H1 (cell line): ENCODE measurements around the gene MEMO1. TPM values are rescaled to one million over a fixed set of nuclear protein-coding genes. Genes with fewer than 3 reads are reported as not detected.

Experiments
- BACH1 ChIP-seq: IDR thresholded peaks from 2 replicates; pipeline ENCODE4 v1.6.1; 2012; ENCODE audit warnings: low read length, improper control_type of control experiment
- GTF2F1 ChIP-seq: IDR thresholded peaks from 2 replicates; pipeline ENCODE4 v1.6.1; 2012; ENCODE audit warnings: low read depth, low read length, improper control_type of control experiment, borderline replicate concordance
- KDM4A ChIP-seq: IDR thresholded peaks from one replicate; pipeline ENCODE4 v1.7.1; 2012; ENCODE audit warnings: low read depth, mild to moderate bottlenecking, moderate library complexity, low read length, inconsistent platforms; ENCODE audit not compliant: severe bottlenecking
- POLR2AphosphoS5 ChIP-seq: IDR thresholded peaks from 2 replicates; pipeline ENCODE4 v1.6.1; 2011; ENCODE audit warnings: low read depth, low read length
- TAF1 ChIP-seq: IDR thresholded peaks from 2 replicates; pipeline ENCODE4 v1.6.1; 2011; ENCODE audit warnings: mild to moderate bottlenecking, low read depth, low read length
- TCF12 ChIP-seq: IDR thresholded peaks from 2 replicates; pipeline ENCODE4 v1.6.1; 2011; ENCODE audit warnings: low read depth, mild to moderate bottlenecking, low read length
- ZNF274 ChIP-seq: IDR thresholded peaks from 2 replicates; pipeline ENCODE4 v1.7.0; 2012; ENCODE audit warnings: low read length, borderline replicate concordance; ENCODE audit errors: extremely low read depth
- polyA plus RNA-seq, 7 experiments: library from polyadenylated mRNA; depleted of rRNA in 3 of 7; stranded (reverse) in 5 of 7; unstranded in 2 of 7; fragments of >200 nt in 5 of 7; fragments of 200-250 nt in 2 of 7; gene quantifications; 1 replicate in 5 of 7; 2 replicates in 1 of 7; 4 replicates in 1 of 7; pipeline versions ENCODE4 v1.2.1 to v1.2.3, GENCODE V29; 2011 to 2013; ENCODE audit warnings: missing spikeins in 2 of 7, mixed read lengths in 2 of 7
- total RNA-seq: library from RNA; stranded (reverse); fragmentation: NEBNext Ultra II Directional; extraction: Animal tissue kit (Norgen Biotek cat#: 25700); gene quantifications from 2 replicates; pipeline ENCODE4 v1.2.1, GENCODE V29; 2021
- TF ChIP-seq, protein P1 (sequence below): fragments of 300-600 bp; sonication (generic); IDR thresholded peaks from 2 replicates; pipeline ENCODE4 v1.7.1; 2012; ENCODE audit warnings: low read length, moderate library complexity, mild to moderate bottlenecking, inconsistent platforms; ENCODE audit not compliant: insufficient replicate concordance
- TF ChIP-seq, protein P2 (sequence below): IDR thresholded peaks from 2 replicates; pipeline ENCODE4 v1.6.1; 2012; ENCODE audit warnings: inconsistent platforms

The MEMO1 gene
- total and polyA plus RNA-seq, 2 of the 8 experiments (the other 6 are each of a cell fraction or from before 2014, with no cell fraction given): 26.9 to 54.7 TPM

DNA sequence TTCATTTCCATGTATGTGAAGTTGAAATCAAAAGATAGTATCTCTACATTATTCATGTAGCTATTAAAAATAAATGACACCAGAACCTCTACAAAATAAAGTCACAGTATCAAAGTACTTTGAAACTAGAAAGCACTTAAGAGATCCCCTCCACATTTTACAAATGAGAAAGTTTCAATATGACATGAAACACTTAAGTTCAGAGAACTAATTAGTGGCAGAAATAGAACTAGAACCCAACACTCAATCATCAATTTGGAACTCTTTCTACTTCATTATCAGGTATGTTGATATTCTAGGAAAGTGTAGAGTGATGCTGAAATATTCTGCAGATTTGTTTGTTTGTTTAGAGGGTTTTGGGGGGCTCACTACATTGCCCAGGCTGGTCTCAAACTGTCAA is 145.6 kb downstream of the MEMO1 start (continued):
- TF ChIP-seq, protein P1, sequence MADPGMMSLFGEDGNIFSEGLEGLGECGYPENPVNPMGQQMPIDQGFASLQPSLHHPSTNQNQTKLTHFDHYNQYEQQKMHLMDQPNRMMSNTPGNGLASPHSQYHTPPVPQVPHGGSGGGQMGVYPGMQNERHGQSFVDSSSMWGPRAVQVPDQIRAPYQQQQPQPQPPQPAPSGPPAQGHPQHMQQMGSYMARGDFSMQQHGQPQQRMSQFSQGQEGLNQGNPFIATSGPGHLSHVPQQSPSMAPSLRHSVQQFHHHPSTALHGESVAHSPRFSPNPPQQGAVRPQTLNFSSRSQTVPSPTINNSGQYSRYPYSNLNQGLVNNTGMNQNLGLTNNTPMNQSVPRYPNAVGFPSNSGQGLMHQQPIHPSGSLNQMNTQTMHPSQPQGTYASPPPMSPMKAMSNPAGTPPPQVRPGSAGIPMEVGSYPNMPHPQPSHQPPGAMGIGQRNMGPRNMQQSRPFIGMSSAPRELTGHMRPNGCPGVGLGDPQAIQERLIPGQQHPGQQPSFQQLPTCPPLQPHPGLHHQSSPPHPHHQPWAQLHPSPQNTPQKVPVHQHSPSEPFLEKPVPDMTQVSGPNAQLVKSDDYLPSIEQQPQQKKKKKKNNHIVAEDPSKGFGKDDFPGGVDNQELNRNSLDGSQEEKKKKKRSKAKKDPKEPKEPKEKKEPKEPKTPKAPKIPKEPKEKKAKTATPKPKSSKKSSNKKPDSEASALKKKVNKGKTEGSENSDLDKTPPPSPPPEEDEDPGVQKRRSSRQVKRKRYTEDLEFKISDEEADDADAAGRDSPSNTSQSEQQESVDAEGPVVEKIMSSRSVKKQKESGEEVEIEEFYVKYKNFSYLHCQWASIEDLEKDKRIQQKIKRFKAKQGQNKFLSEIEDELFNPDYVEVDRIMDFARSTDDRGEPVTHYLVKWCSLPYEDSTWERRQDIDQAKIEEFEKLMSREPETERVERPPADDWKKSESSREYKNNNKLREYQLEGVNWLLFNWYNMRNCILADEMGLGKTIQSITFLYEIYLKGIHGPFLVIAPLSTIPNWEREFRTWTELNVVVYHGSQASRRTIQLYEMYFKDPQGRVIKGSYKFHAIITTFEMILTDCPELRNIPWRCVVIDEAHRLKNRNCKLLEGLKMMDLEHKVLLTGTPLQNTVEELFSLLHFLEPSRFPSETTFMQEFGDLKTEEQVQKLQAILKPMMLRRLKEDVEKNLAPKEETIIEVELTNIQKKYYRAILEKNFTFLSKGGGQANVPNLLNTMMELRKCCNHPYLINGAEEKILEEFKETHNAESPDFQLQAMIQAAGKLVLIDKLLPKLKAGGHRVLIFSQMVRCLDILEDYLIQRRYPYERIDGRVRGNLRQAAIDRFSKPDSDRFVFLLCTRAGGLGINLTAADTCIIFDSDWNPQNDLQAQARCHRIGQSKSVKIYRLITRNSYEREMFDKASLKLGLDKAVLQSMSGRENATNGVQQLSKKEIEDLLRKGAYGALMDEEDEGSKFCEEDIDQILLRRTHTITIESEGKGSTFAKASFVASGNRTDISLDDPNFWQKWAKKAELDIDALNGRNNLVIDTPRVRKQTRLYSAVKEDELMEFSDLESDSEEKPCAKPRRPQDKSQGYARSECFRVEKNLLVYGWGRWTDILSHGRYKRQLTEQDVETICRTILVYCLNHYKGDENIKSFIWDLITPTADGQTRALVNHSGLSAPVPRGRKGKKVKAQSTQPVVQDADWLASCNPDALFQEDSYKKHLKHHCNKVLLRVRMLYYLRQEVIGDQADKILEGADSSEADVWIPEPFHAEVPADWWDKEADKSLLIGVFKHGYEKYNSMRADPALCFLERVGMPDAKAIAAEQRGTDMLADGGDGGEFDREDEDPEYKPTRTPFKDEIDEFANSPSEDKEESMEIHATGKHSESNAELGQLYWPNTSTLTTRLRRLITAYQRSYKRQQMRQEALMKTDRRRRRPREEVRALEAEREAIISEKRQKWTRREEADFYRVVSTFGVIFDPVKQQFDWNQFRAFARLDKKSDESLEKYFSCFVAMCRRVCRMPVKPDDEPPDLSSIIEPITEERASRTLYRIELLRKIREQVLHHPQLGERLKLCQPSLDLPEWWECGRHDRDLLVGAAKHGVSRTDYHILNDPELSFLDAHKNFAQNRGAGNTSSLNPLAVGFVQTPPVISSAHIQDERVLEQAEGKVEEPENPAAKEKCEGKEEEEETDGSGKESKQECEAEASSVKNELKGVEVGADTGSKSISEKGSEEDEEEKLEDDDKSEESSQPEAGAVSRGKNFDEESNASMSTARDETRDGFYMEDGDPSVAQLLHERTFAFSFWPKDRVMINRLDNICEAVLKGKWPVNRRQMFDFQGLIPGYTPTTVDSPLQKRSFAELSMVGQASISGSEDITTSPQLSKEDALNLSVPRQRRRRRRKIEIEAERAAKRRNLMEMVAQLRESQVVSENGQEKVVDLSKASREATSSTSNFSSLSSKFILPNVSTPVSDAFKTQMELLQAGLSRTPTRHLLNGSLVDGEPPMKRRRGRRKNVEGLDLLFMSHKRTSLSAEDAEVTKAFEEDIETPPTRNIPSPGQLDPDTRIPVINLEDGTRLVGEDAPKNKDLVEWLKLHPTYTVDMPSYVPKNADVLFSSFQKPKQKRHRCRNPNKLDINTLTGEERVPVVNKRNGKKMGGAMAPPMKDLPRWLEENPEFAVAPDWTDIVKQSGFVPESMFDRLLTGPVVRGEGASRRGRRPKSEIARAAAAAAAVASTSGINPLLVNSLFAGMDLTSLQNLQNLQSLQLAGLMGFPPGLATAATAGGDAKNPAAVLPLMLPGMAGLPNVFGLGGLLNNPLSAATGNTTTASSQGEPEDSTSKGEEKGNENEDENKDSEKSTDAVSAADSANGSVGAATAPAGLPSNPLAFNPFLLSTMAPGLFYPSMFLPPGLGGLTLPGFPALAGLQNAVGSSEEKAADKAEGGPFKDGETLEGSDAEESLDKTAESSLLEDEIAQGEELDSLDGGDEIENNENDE: no peak
- no peak for TF ChIP-seq POLR2AphosphoS5
- TF ChIP-seq, protein P2, sequence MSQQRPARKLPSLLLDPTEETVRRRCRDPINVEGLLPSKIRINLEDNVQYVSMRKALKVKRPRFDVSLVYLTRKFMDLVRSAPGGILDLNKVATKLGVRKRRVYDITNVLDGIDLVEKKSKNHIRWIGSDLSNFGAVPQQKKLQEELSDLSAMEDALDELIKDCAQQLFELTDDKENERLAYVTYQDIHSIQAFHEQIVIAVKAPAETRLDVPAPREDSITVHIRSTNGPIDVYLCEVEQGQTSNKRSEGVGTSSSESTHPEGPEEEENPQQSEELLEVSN: no peak
- TF ChIP-seq TAF1: no peak
- TF ChIP-seq KDM4A: no peak
- TF ChIP-seq BACH1: no peak
- no peak for TF ChIP-seq TCF12
- no peak for TF ChIP-seq ZNF274
- TF ChIP-seq GTF2F1: no peak
